HepG2 (cell line): ENCODE results near the gene PAK2. TPM values are rescaled to one million over a fixed set of nuclear protein-coding genes. Genes with fewer than 3 reads are reported as not detected.

Source experiments
- HDAC6 ChIP-seq: fragments of 200-600 bp; sonication (generic); IDR thresholded peaks from 2 replicates; pipeline ENCODE4 v1.7.0; 2017; ENCODE audit warnings: mild to moderate bottlenecking, antibody characterized with exemption, low read length, low read depth
- HNF4A ChIP-seq: sonication (generic); formaldehyde crosslinking; IDR thresholded peaks from 2 replicates; pipeline ENCODE4 v1.4.0; 2020; ENCODE audit warnings: missing genetic modification reagents
- RARA ChIP-seq: IDR thresholded peaks from 2 replicates; pipeline ENCODE4 v1.6.1; 2016; ENCODE audit warnings: missing genetic modification reagents, missing compliant biosample characterization
- SNRNP70 ChIP-seq: fragments of 200-400 bp; formaldehyde crosslinking; IDR thresholded peaks from 2 replicates; pipeline ENCODE4 v1.6.1; 2017; ENCODE audit warnings: mild to moderate bottlenecking, low read depth, low read length, moderate library complexity
- STAG1 ChIP-seq: sonication (generic); formaldehyde crosslinking; IDR thresholded peaks from 2 replicates; pipeline ENCODE4 v1.4.0; 2020; ENCODE audit warnings: missing genetic modification reagents
- ZNF510 ChIP-seq: sonication (generic); formaldehyde crosslinking; IDR thresholded peaks from 2 replicates; pipeline ENCODE4 v1.4.0; 2020; ENCODE audit warnings: low read depth, mild to moderate bottlenecking, missing genetic modification reagents
- polyA plus RNA-seq, 8 experiments: library from polyadenylated mRNA; depleted of rRNA in 3 of 8; stranded (reverse) in 7 of 8; unstranded in 1 of 8; fragments of >200 nt; fragmentation: Illumina TruSeq in 4 of 8; extraction: Trizol in 4 of 8; gene quantifications; 2 replicates each; pipeline versions ENCODE4 v1.2.1 to v1.2.3, GENCODE V29; 2011 to 2016; ENCODE audit warnings: low read depth in 4 of 8, missing spikeins in 1 of 8, mixed read lengths in 1 of 8; ENCODE audit not compliant: insufficient read depth in 1 of 8
- total RNA-seq, 5 experiments: library from RNA; depleted of rRNA; stranded (reverse); fragments of >200 nt; fragmentation: Illumina TruSeq; extraction: Trizol; gene quantifications; 2 replicates each; pipeline ENCODE4 v1.2.3, GENCODE V29; 2016; ENCODE audit warnings: low read depth in 1 of 5
- TF ChIP-seq, protein P1 (sequence below): IDR thresholded peaks from 2 replicates; pipeline ENCODE4 v1.6.1; 2016; ENCODE audit warnings: missing compliant biosample characterization, missing genetic modification reagents, borderline replicate concordance
- TF ChIP-seq, protein P2 (sequence below): sonication (generic); formaldehyde crosslinking; IDR thresholded peaks from 2 replicates; pipeline ENCODE4 v1.5.1; 2020; ENCODE audit warnings: missing genetic modification reagents, mild to moderate bottlenecking, borderline replicate concordance
- TF ChIP-seq, protein P3 (sequence below): sonication (generic); formaldehyde crosslinking; IDR thresholded peaks from 2 replicates; pipeline ENCODE4 v1.4.0; 2020; ENCODE audit warnings: mild to moderate bottlenecking, missing genetic modification reagents
- TF ChIP-seq, protein P4 (sequence below): sonication (generic); formaldehyde crosslinking; IDR thresholded peaks from 2 replicates; pipeline ENCODE4 v1.5.1; 2020; ENCODE audit warnings: mild to moderate bottlenecking, missing genetic modification reagents, moderate library complexity
- TF ChIP-seq, protein P5 (sequence below): sonication (generic); formaldehyde crosslinking; IDR thresholded peaks from 2 replicates; pipeline ENCODE4 v1.4.0; 2020; ENCODE audit warnings: missing genetic modification reagents, borderline replicate concordance
- TF ChIP-seq, protein P6 (sequence below): sonication (generic); formaldehyde crosslinking; IDR thresholded peaks from 2 replicates; pipeline ENCODE4 v1.5.0; 2020; ENCODE audit warnings: mild to moderate bottlenecking, missing genetic modification reagents, borderline replicate concordance

The PAK2 gene
- total and polyA plus RNA-seq, 2 of the 13 experiments (the other 11 are each of a cell fraction or from before 2014, with no cell fraction given): 23.0 to 24.7 TPM

DNA sequence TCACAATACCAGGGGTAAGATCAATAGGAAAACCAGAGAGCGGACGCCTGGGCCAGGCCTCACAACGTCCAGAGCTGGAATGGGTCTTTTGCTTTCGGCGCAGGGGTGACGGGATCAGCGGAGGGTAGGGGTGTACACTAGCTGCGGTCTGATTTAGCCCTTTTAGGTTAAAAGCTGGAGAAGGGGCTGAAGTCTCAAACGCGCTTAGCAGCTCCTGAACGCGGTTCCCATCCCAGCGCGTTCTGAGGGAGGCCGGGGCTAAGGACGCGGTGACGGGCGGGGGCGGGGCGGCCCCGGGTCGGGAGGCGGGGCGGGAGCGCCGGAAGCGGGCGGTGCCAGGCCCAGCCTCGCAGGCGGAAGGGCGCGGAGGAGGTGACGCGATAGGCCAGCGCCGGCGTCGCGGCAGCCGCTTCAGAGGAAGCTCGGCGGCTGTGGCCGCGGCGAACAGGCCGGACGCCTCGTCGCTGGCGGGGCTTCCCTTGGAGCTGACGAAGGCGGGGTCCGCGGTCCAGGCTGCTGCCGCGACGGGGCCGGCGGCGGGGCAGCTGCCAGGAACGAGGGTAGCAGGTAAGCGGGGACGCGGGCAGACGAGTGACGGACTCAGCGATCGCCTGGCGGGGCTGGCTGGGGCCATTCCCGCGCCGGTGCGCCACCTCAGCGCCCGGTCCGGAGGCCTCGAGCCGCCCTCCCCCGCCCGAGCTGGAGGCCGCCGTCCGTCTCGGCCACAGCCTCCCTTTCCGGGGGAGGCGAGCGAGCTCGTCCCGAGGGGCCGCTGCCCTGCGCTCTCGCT, 128.0 kb downstream of the PAK2 start, which contains the start of gene SENP5 (continued):
- TF ChIP-seq, protein P1, sequence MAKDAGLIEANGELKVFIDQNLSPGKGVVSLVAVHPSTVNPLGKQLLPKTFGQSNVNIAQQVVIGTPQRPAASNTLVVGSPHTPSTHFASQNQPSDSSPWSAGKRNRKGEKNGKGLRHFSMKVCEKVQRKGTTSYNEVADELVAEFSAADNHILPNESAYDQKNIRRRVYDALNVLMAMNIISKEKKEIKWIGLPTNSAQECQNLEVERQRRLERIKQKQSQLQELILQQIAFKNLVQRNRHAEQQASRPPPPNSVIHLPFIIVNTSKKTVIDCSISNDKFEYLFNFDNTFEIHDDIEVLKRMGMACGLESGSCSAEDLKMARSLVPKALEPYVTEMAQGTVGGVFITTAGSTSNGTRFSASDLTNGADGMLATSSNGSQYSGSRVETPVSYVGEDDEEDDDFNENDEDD: no peak
- TF ChIP-seq STAG1 (CRISPR knock-in tag) (no peak), HDAC6 (no peak), SNRNP70 (no peak), HNF4A (CRISPR knock-in tag) (no peak), RARA (CRISPR knock-in tag) (0 out of 2 replicates have a peak, but pooled peaks have one; percentile 9), ZNF510 (no peak)
- TF ChIP-seq, protein P2, sequence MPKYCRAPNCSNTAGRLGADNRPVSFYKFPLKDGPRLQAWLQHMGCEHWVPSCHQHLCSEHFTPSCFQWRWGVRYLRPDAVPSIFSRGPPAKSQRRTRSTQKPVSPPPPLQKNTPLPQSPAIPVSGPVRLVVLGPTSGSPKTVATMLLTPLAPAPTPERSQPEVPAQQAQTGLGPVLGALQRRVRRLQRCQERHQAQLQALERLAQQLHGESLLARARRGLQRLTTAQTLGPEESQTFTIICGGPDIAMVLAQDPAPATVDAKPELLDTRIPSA: 0 out of 2 replicates have a peak, but pooled peaks have one; percentile 2
- TF ChIP-seq, protein P3, sequence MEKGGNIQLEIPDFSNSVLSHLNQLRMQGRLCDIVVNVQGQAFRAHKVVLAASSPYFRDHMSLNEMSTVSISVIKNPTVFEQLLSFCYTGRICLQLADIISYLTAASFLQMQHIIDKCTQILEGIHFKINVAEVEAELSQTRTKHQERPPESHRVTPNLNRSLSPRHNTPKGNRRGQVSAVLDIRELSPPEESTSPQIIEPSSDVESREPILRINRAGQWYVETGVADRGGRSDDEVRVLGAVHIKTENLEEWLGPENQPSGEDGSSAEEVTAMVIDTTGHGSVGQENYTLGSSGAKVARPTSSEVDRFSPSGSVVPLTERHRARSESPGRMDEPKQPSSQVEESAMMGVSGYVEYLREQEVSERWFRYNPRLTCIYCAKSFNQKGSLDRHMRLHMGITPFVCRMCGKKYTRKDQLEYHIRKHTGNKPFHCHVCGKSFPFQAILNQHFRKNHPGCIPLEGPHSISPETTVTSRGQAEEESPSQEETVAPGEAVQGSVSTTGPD (CRISPR knock-in tag): no peak
- TF ChIP-seq, protein P4, sequence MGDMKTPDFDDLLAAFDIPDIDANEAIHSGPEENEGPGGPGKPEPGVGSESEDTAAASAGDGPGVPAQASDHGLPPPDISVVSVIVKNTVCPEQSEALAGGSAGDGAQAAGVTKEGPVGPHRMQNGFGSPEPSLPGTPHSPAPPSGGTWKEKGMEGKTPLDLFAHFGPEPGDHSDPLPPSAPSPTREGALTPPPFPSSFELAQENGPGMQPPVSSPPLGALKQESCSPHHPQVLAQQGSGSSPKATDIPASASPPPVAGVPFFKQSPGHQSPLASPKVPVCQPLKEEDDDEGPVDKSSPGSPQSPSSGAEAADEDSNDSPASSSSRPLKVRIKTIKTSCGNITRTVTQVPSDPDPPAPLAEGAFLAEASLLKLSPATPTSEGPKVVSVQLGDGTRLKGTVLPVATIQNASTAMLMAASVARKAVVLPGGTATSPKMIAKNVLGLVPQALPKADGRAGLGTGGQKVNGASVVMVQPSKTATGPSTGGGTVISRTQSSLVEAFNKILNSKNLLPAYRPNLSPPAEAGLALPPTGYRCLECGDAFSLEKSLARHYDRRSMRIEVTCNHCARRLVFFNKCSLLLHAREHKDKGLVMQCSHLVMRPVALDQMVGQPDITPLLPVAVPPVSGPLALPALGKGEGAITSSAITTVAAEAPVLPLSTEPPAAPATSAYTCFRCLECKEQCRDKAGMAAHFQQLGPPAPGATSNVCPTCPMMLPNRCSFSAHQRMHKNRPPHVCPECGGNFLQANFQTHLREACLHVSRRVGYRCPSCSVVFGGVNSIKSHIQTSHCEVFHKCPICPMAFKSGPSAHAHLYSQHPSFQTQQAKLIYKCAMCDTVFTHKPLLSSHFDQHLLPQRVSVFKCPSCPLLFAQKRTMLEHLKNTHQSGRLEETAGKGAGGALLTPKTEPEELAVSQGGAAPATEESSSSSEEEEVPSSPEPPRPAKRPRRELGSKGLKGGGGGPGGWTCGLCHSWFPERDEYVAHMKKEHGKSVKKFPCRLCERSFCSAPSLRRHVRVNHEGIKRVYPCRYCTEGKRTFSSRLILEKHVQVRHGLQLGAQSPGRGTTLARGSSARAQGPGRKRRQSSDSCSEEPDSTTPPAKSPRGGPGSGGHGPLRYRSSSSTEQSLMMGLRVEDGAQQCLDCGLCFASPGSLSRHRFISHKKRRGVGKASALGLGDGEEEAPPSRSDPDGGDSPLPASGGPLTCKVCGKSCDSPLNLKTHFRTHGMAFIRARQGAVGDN: peak; percentile 80
- TF ChIP-seq, protein P5, sequence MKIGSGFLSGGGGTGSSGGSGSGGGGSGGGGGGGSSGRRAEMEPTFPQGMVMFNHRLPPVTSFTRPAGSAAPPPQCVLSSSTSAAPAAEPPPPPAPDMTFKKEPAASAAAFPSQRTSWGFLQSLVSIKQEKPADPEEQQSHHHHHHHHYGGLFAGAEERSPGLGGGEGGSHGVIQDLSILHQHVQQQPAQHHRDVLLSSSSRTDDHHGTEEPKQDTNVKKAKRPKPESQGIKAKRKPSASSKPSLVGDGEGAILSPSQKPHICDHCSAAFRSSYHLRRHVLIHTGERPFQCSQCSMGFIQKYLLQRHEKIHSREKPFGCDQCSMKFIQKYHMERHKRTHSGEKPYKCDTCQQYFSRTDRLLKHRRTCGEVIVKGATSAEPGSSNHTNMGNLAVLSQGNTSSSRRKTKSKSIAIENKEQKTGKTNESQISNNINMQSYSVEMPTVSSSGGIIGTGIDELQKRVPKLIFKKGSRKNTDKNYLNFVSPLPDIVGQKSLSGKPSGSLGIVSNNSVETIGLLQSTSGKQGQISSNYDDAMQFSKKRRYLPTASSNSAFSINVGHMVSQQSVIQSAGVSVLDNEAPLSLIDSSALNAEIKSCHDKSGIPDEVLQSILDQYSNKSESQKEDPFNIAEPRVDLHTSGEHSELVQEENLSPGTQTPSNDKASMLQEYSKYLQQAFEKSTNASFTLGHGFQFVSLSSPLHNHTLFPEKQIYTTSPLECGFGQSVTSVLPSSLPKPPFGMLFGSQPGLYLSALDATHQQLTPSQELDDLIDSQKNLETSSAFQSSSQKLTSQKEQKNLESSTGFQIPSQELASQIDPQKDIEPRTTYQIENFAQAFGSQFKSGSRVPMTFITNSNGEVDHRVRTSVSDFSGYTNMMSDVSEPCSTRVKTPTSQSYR (CRISPR knock-in tag): 0 out of 2 replicates have a peak, but pooled peaks have one; percentile 19
- TF ChIP-seq, protein P6, sequence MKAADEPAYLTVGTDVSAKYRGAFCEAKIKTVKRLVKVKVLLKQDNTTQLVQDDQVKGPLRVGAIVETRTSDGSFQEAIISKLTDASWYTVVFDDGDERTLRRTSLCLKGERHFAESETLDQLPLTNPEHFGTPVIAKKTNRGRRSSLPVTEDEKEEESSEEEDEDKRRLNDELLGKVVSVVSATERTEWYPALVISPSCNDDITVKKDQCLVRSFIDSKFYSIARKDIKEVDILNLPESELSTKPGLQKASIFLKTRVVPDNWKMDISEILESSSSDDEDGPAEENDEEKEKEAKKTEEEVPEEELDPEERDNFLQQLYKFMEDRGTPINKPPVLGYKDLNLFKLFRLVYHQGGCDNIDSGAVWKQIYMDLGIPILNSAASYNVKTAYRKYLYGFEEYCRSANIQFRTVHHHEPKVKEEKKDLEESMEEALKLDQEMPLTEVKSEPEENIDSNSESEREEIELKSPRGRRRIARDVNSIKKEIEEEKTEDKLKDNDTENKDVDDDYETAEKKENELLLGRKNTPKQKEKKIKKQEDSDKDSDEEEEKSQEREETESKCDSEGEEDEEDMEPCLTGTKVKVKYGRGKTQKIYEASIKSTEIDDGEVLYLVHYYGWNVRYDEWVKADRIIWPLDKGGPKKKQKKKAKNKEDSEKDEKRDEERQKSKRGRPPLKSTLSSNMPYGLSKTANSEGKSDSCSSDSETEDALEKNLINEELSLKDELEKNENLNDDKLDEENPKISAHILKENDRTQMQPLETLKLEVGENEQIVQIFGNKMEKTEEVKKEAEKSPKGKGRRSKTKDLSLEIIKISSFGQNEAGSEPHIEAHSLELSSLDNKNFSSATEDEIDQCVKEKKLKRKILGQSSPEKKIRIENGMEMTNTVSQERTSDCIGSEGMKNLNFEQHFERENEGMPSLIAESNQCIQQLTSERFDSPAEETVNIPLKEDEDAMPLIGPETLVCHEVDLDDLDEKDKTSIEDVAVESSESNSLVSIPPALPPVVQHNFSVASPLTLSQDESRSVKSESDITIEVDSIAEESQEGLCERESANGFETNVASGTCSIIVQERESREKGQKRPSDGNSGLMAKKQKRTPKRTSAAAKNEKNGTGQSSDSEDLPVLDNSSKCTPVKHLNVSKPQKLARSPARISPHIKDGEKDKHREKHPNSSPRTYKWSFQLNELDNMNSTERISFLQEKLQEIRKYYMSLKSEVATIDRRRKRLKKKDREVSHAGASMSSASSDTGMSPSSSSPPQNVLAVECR: peak; percentile 98
